HFF-Myc (cell line): Measurements from ENCODE around the gene CDH12.

ENCODE experiments used
- DNase-seq: peaks from one replicate; pipeline ENCODE4 v3.0.0-alpha.2; 2011; ENCODE audit warnings: low read depth; ENCODE audit errors: extremely low read depth
- H3K4me3 ChIP-seq: replicated peaks from 2 replicates; pipeline ENCODE4 v1.5.1; 2011; ENCODE audit warnings: low read depth, mild to moderate bottlenecking, control low read depth, low read length
- TF ChIP-seq, protein P1 (sequence below): IDR thresholded peaks from 2 replicates; pipeline ENCODE4 v1.5.1; 2012; ENCODE audit warnings: mild to moderate bottlenecking, low read depth, low read length, control low read depth; ENCODE audit errors: missing control alignments

The CDH12 gene

GRCh38 chr5:21826884-21827283 lies 1026.3 kb downstream of the CDH12 start:
- no peak overlapping the region for H3K4me3 ChIP-seq
- TF ChIP-seq, protein P1, sequence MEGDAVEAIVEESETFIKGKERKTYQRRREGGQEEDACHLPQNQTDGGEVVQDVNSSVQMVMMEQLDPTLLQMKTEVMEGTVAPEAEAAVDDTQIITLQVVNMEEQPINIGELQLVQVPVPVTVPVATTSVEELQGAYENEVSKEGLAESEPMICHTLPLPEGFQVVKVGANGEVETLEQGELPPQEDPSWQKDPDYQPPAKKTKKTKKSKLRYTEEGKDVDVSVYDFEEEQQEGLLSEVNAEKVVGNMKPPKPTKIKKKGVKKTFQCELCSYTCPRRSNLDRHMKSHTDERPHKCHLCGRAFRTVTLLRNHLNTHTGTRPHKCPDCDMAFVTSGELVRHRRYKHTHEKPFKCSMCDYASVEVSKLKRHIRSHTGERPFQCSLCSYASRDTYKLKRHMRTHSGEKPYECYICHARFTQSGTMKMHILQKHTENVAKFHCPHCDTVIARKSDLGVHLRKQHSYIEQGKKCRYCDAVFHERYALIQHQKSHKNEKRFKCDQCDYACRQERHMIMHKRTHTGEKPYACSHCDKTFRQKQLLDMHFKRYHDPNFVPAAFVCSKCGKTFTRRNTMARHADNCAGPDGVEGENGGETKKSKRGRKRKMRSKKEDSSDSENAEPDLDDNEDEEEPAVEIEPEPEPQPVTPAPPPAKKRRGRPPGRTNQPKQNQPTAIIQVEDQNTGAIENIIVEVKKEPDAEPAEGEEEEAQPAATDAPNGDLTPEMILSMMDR = no peak
- DNase-seq = no peak

DNA sequence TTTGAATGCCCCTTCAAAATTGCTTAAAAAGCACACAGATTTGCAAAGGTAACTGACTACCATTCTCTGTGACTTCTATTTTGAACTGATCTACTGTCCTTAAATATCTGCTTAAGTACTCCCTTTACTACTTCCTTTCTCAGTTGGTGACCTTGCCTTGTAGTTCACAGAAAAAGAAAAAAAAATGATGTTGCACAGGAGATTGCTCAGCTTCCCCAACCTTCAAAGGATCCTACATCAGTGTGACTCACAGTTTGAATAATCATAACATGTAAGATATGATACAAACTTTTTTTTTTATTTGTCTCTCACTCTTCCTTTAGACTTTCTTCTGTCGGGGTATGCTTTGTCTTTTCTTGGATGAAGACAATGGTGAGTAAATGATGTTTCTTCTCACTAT lies 1029.6 kb downstream of the CDH12 start:
- no peak for DNase-seq
- TF ChIP-seq, protein P1 = no peak

DNA sequence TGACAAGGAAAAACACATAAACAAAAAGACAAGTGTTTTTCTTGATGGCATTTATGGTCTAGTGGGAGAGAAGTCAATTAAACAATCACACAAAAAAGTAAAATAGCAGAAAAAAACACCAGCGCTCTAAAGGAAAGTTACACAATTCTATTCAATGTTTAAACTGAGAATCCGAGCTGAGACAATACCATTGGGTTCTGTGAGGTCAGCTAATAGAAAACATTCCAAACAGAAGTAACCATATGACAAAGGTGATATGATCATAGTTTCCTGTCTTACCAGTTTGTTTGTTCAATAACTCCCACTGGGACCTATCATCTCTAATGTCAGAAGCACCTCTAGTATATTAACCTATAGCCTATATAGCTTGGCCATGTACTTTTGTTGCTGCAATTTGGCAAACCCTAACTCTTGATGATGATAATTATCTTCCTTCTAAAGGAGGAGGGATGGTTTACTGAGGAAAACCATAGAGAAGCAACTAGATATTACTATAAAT lies 1030.0 kb downstream of the CDH12 start:
- TF ChIP-seq, protein P1 = no peak
- no peak for DNase-seq

More for the DNA sequence above, 1029.6 kb downstream of the CDH12 start:
- H3K4me3 ChIP-seq = no peak overlapping the region

GRCh38 chr5:21820527-21820926 lies 1032.6 kb downstream of the CDH12 start:
- H3K4me3 ChIP-seq = no peak overlapping the region
- no peak for DNase-seq
- TF ChIP-seq, protein P1 = no peak

More for the DNA sequence above, 1030.0 kb downstream of the CDH12 start:
- no peak overlapping the region for H3K4me3 ChIP-seq

- no peak overlapping the region for H3K4me3 ChIP-seq
- DNase-seq = no peak
- TF ChIP-seq, protein P1 = no peak
Observed at GRCh38 chr5:21818370-21818720, 1034.8 kb downstream of the CDH12 start.

DNA sequence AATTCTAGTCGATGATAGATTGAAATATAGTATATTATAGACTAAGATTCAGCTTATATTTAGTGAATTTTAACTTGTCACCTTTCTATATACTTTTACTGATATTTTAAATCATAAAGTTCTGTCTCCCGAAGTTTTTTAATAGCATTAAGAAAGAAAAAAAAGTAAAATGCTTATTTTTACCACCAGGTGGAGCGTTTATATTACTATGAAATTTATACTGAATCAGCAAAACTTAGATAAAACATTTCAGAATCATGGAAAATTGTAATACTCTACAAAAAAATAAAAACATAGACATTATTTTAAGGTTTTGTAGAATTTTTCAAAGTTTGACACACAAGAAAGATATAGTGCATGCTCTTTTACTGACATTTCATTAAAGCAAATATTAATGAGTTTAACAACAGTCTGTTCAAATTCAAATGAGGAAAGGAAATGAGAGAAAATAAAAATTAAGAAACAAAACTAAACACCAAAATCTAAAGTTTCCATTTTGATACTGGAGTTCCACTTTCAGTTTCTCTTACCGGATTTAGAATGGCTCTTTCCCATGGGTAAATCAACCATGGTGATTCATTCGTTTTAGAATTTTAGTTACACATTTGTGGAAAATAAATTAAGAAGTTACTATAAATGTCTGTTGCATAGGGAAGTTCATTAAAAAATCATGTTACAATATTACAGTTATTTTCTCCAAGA lies 1035.3 kb downstream of the CDH12 start:
- TF ChIP-seq, protein P1 = no peak
- DNase-seq = no peak
- no peak overlapping the region for H3K4me3 ChIP-seq
